ENCODE data around the gene GABRA4. TPM values are rescaled to one million over a fixed set of nuclear protein-coding genes. Genes with fewer than 3 reads are reported as not detected.

GABRA4 gene
- total RNA-seq, 1 donor: not detected

- no peak for DNase-seq (ENCODE audit: low read depth)
- TF ChIP-seq CTCF (IDR thresholded peaks at IDR 0.05; ENCODE audit: insufficient read depth, low read depth, low read length): no peak
- H3K4me3 ChIP-seq (ENCODE audit: low read depth, low read length): no peak overlapping the region
These were observed 13.7 kb downstream of the GABRA4 start for GRCh38 chr4:46979726-46980125.

- no peak for DNase-seq (ENCODE audit: low read depth)
- no peak for TF ChIP-seq CTCF (IDR thresholded peaks at IDR 0.05; ENCODE audit: insufficient read depth, low read depth, low read length)
These were observed 14.1 kb downstream of the GABRA4 start for GRCh38 chr4:46979283-46979682.

GRCh38 chr4:46977245-46977644 is 16.1 kb downstream of the GABRA4 start:
- DNase-seq (ENCODE audit: low read depth): no peak
- TF ChIP-seq CTCF (IDR thresholded peaks at IDR 0.05; ENCODE audit: insufficient read depth, low read depth, low read length): no peak
- no peak overlapping the region for H3K4me3 ChIP-seq (ENCODE audit: low read depth, low read length)

More at GRCh38 chr4:46979283-46979682, 14.1 kb downstream of the GABRA4 start:
- no peak overlapping the region for H3K4me3 ChIP-seq (ENCODE audit: low read depth, low read length)

- no peak for TF ChIP-seq CTCF (IDR thresholded peaks at IDR 0.05; ENCODE audit: insufficient read depth, low read depth, low read length)
- H3K4me3 ChIP-seq (ENCODE audit: low read depth, low read length): no peak overlapping the region
- DNase-seq (ENCODE audit: low read depth): no peak
These were observed 17.4 kb downstream of the GABRA4 start for GRCh38 chr4:46975812-46976553.

GRCh38 chr4:46974891-46975543 is 18.4 kb downstream of the GABRA4 start:
- TF ChIP-seq CTCF (IDR thresholded peaks at IDR 0.05; ENCODE audit: insufficient read depth, low read depth, low read length): no peak
- no peak for DNase-seq (ENCODE audit: low read depth)
- H3K4me3 ChIP-seq (ENCODE audit: low read depth, low read length): no peak overlapping the region

GRCh38 chr4:46968847-46969246 is 24.5 kb downstream of the GABRA4 start:
- TF ChIP-seq CTCF (IDR thresholded peaks at IDR 0.05; ENCODE audit: insufficient read depth, low read depth, low read length): no peak
- no peak overlapping the region for H3K4me3 ChIP-seq (ENCODE audit: low read depth, low read length)
- no peak for DNase-seq (ENCODE audit: low read depth)

Data from fibroblast of villous mesenchyme (primary cell).